Stimulated activated CD8-positive, alpha-beta memory T cell treated with anti-CD3 and anti-CD28 coated beads, Interleukin-4, amount 100 ng/mL, for 24 hours (primary cell): ENCODE data around the gene ZBTB32.
"Not testable (repeated sequence)": the region's sequence is repeated elsewhere in the genome, so short reads cannot be mapped to it uniquely, and the experiment has no call there.

Source experiments
- DNase-seq: peaks from one replicate; pipeline ENCODE4 v3.0.0-alpha.2; 2020; ENCODE audit warnings: low read depth

ZBTB32 gene, protein sequence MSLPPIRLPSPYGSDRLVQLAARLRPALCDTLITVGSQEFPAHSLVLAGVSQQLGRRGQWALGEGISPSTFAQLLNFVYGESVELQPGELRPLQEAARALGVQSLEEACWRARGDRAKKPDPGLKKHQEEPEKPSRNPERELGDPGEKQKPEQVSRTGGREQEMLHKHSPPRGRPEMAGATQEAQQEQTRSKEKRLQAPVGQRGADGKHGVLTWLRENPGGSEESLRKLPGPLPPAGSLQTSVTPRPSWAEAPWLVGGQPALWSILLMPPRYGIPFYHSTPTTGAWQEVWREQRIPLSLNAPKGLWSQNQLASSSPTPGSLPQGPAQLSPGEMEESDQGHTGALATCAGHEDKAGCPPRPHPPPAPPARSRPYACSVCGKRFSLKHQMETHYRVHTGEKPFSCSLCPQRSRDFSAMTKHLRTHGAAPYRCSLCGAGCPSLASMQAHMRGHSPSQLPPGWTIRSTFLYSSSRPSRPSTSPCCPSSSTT

DNA sequence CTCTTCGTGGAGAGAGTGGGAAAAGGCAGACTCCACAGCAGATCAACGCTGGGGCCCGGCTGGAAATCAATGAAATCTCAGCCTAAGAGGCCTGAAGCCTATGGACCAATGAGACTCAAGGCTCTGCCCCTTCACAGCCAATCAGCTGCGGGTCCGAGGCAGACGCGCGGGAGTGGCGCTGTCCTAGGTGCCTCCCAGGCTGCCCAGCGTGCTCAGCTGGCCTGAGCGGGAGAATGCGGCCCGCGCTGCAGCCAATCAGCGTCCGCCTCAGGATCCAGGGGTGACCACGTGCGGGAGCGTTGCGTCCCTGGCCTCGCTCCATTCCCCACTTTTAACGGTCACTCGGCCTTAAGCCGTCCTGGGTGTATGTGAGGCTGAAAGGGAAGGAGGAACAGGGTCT is at the start of gene ZBTB32:
ZBTB32 (plus strand) TSS at position 341 of the 400 bp plus-strand sequence. CDS start 10,069 bp downstream, outside the sequence.
- no peak for DNase-seq

DNA sequence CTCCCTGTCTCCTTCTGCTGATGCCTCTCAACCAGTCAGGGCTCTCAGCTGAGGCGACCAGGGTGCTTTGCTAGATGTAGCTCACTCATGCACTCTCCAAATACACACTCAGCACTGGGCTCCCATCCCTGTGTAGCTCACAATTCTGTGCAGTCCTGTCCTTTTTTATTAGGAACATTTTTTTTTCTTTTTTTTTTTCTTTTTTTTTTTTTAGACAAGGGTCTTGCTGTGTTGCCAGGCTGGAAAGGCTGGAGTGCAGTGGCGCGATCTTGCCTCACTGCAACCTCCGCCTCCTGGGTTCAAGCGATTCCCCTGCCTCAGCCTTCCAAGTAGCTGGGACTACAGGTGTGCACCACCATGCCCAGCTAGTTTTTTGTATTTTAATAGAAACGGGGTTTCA is 49.5 kb upstream of the ZBTB32 start:
- DNase-seq: not testable (repeated sequence)

DNA sequence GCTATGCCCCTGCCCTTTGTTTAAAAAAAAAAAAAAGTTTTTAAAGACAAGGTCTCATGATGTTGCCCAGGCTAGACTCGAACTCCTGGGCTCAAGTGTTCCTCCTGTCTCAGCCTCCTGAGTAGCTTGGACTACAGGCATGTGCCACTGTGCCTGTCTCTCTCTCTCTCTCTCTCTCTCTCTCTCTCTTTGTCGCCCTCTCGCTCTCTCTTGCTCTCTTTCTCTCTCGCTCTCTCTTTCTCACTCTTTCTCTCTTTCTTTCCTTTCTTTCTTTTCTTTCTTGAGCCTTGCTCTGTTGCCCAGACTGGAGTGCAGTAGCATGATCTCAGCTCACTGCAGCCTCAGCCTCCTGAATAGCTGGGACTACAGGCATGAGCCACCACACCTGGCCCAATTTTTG is 48.8 kb upstream of the ZBTB32 start:
- DNase-seq: no peak

DNA sequence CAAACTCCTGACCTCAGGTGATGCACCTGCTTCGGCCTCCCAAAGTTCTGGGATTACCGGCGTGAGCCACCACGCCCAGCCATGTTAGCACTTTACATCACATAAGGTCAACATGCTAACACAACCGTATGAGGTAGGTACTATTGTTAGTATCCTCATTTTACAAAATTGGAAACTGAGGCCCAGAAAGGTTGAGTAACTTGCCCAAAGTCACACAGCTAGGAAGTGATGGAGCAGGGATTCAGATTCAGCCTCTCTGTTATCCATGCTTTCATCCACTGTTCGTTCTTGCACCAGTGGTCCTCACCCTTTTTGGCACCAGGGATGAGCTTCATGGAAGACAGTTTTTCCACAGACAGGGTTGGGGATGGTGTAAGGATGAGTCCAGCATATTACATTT is 47.7 kb upstream of the ZBTB32 start:
- DNase-seq: no peak

DNA sequence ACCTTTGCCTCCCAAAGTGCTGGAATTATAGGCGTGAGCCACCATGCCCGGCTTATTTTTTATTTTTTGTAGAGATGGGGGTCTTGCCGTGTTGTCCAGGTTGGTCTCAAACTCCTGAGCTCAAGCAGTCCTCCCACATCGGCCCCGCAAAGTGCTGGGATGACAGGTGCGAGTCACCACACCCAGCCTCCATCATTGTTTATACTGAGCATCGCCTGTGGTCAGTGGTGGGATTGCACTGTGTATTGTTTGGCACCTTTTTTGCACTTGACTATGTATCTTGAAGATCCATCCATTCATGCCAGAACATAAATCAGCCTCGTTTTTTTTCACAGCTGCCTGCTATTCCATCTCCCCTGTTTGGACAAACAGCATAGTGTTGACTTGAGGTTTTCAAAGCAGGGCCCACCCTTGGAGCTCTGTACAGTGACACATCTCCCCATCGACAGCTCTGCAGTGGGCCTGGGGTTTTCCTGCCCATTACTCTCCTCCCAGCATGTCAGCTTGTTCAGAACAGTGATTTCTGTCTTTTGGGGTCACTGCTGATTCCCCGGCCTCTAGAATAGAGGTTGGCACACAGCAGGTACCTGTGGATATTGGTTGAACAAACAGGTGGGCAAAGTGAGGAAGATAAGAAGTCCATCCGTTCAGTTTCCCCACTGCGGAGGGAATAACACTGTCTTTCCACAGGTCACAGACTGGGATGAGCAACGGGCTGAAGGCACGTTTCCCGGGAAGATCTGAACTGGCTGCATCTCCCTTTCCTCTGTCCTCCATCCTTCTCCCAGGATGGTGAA is 46.3 kb upstream of the ZBTB32 start:
- no peak for DNase-seq

DNA sequence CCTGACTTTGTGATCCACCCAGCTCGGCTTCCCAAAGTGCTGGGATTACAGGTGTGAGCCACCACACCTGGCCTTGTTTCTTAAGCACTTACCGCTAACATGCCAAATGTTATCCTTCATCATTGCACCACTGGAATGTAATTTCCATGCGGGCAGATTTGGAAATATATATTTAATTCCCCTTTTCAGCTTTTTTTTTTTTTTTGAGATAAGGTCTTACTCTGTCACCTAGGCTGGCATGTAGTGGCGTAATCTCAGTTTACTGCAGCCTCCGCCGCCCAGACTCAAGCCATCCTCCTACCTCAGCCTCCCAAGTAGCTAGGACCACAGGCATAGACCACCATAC is 42.4 kb upstream of the ZBTB32 start:
- DNase-seq: no peak

DNA sequence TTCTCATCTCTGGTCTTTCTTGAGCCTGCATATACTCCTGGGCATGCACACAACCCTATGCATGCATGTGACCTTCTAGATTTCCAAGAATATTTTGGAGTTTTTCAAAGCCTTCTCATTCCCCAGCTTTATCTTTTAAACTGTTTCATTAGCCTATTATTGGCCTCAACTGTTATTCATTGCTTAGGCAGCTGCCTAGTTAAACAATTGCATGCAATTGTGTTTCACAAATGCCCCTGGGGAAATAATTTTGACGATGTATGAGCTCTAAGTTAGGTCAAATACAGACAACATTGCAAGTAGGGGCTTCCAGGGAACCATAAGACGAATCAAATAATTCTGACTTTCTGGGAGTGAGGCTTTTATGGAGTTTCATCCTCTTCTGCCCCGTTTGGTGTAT is 40.4 kb upstream of the ZBTB32 start:
- DNase-seq: no peak

DNA sequence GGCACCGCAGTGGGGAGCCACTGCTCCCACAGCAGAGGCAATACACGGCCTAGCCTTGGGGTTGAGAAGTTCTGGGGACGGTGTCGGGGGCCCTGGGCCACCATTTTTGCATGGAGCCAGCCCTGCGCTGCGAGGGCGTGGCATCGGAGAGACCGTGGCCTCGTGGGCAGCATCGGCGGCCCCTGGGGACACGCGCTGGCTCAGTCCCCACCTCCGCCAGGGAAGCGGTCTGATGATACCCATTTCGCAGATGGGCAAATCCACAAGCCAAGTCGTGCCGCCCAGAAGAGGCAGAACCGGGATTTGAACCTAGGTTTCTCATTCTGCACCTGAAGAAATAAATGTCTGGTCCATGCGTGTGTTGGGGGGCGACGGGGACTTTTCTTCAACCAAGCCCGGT is 39.2 kb upstream of the ZBTB32 start:
- no peak for DNase-seq

DNA sequence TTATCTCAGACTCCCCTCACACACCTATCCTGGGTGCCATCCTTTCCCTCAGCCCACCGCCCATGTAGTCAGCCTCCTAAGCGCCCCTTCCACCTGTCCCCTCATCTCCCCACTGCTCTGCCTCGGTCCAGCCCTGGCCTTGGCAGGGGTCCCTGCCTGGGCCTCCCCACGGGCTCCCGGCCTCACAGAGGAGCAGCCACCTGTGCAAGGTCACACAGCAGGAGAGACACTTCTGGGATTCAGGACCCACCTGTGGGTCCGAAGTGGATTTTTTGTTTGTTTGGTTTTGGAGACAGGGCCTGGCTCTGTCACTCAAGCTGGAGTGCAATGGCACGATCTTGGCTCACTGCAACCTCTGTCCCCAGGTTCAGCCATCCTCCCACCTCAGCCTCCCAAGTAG is 38.8 kb upstream of the ZBTB32 start:
- no peak for DNase-seq

DNA sequence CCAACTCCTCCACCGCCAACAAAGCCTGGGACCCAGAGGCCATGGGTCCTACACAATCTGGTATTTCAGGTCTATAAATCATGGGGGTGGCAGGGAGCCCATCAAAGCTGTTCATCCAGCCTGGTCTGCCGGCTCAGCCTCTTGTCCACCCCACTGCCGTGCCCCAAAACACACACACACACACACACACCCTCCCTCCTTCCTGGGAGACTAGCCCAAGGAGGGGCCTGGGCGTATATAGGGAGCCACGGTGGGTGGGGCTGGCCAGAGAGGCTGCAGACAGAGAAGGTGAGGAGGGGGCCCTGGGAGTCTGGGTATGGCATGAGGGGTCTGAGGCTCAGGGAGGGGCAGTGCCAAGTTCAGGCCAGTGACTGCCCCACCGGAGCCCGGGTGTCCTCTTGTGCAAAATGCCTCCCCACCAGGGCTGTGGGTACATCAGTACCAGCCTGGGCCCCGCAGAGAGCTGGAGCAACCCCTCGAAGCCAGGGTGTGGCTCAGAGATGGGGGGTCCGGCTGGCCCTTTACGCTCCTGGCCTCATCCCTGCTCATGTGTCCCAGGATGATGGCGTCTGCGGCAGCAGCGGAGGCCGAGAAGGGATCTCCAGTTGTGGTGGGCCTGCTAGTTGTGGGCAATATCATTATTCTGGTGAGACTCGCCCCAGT is 38.0 kb upstream of the ZBTB32 start, which contains the start of gene UPK1A:
UPK1A (plus strand) TSS at position 267 of the 663 bp plus-strand sequence; CDS start at position 563, 296 bp downstream.
- no peak for DNase-seq

DNA sequence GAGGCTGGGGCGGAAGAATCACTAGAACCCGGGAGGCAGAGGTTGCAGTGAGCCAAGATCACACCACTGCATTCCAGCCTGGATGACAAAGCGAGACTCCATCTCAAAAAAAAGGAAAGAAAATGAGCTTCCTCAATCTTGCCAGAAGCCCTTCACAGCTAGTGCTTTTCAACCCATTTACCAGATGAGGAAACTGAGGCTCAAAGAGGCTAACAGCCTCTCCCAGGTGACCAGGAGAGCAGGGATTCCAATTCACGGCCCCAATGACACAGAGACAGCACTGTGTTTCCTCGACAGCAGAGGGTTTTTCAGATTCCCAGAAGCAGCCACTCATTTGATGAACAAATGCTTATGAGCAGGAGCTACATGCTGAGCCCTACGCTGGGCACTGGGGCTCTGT is 34.8 kb upstream of the ZBTB32 start:
- no peak for DNase-seq

DNA sequence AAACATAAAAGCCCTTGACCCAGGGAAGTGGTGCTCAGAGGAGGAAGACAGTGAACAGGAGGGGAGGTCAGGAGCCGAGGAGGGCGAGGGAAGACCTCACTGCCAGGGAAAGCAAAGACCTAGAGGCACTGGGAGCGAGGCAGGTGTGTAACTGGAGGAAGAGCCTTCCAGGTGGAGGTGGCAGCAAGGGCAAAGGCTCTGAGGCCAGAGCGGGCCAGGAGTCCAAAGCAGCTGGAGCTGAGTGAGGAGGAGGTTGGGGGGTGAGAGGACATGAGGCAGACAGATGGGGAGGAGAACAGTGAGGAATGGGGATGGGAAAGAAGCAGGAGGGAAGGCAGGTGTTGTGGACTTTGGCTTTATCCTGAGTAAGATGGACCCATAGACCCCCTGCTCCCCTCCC is 34.4 kb upstream of the ZBTB32 start:
- DNase-seq: no peak

DNA sequence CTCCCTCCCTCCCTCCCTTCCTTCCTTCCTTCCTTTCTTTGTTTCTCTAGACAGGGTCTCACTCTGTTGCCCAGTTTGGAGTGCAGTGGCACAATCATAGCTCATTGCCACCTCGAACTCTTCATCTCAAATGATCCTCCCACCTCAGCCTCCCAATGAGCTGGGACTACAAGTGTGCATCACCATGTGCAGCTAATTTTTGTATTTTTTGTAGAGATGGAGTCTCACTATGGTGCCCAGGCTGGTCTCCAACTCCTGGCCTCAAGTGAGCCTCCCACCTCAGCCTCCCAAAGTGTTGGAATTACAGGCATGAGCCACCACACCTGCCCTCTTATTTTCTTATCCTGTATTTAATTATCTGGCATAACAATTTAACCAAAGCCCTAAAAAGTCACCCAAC is 33.7 kb upstream of the ZBTB32 start:
- DNase-seq: no peak

DNA sequence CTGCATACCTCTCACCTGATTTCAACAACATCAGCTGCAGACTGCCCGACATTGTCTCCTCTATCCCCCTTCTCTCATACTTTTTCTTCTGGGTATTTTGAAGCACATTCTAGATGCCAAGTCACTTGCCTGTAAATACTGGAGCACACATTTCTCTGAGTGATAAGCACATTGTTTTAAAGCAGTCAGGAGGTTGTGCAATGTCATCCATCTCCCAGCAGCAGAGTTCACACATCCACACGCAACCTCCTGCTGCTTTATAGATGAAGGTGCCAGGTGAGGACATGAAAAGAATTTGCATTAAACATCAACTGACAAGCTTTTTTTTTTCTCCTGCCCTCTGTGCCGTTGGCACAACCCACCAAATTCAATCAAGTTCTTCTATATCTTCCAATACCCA is 32.5 kb upstream of the ZBTB32 start:
- DNase-seq: no peak

DNA sequence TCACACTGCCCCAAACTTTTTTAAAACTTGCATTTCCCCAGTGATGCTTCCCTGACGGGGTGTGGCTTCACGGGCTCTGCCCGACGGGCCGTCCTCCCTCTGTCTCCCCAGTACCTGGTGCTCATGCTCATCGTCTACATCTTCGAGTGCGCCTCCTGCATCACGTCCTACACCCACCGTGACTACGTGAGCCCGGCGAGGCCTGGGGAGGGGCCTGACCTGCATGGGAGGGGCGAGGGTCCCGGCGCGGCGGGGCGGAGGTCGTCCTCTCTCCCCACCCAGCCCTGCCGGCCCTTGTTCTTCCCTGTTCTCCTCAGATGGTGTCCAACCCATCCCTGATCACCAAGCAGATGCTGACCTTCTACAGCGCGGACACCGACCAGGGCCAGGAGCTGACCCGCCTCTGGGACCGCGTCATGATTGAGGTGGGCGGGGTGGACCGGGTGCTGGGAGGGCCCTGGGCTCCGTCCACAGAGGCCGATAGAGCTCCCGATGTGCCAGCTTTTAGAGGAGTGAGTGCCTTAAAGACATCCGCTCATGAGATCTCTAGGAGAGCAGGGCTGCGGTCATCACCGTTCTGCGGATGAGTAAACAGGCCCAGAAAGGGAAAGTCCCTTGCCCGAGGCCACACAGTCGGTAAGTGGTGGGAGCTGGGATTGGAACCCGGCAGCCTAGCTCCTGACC is 31.1 kb upstream of the ZBTB32 start:
- DNase-seq: peak; percentile 25

DNA sequence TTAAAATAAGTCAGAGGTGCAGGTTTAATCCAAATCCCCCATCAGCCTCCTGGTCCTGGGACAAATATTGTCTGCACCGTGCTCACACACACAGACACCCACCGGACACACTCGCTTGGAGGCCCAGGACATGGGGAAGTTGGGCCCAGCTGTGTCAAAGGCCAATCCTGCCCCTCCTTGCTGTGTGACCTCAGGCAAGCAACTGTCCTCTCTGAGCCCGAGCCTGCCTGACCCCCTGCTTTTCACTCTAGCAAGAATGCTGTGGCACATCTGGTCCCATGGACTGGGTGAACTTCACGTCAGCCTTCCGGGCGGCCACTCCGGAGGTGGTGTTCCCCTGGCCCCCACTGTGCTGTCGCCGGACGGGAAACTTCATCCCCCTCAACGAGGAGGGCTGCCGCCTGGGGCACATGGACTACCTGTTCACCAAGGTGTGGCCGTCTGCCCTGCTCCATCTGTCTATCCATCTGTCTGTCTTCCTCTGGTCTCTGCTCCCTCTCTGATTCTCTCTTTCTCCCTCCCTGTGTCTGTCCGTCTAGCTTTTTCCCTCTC is 28.7 kb upstream of the ZBTB32 start:
- no peak for DNase-seq

DNA sequence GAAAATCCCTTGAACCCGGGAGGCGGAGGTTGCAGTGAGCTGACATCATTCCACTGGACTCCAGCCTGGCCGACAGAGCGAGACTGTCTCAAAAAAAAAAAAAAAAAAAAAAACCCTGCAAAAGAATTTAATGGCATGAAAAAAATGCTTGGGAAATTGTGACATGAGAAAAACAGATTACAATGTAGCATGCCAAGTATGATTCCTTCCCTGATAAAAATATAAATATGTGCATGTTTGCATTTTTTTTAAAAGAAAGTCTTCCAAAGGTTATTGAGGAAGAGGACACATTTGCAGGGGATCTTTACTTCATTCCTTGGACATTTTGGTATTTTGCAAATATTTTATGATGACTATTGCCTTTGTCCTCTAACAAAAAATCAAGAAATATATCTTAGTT is 14.5 kb upstream of the ZBTB32 start:
- DNase-seq: no peak

DNA sequence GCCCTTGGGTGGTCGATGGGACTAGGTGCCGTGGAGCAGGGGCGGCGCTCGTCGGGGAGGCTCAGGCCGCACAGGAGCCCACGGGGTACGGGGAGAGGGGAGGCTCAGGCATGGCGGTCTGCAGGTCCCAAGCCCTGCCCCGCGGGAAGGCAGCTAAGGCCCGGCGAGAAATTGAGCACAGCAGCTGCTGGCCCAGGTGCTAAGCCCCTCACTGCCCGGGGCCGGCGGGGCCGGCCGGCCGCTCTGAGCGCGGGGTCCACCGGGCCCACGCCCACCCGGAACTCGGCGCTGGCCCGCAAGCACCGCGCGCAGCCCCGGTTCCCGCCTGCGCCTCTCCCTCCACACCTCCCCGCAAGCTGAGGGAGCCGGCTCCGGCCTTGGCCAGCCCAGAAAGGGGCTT is 13.3 kb upstream of the ZBTB32 start:
- not testable (repeated sequence) for DNase-seq

DNA sequence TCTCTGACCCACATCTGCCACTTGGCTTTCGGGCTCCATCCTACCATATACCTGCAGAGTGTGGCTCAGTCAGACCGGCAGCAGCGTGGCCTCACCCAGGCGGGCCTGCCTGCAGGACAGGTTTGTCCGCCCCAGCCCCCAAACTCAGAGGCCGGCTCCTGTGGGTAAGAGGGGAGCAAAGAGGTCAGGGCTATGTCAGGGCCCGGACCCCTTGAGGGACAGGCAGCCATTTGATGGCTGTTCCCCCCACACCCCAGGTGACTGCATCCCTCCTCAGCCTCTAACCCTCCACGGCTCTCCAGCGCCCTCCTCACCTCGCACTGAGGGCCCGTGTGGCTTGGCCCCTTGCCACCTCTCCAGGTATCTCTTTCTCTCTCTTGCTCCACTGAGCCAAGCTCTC is 12.3 kb upstream of the ZBTB32 start:
- no peak for DNase-seq

DNA sequence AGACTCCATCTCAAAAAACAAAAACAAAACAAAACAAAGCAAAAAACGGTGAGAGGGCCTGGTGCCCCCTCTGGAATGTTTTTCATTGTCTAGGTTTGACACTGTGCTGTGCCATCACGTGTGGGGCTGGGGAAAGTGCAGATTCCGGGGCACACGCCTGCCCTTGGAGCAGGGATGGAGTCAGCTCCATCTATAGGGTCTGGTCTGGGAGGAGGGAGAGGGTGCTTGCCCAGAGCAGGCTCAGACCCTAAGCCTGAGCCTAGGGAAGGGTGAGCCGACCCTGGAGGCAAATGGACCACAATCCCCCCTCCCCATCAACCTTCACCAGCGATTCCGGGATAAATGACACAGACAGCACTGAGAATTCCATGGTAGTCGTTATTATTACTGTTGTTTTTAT is 10.9 kb upstream of the ZBTB32 start:
- no peak for DNase-seq

DNA sequence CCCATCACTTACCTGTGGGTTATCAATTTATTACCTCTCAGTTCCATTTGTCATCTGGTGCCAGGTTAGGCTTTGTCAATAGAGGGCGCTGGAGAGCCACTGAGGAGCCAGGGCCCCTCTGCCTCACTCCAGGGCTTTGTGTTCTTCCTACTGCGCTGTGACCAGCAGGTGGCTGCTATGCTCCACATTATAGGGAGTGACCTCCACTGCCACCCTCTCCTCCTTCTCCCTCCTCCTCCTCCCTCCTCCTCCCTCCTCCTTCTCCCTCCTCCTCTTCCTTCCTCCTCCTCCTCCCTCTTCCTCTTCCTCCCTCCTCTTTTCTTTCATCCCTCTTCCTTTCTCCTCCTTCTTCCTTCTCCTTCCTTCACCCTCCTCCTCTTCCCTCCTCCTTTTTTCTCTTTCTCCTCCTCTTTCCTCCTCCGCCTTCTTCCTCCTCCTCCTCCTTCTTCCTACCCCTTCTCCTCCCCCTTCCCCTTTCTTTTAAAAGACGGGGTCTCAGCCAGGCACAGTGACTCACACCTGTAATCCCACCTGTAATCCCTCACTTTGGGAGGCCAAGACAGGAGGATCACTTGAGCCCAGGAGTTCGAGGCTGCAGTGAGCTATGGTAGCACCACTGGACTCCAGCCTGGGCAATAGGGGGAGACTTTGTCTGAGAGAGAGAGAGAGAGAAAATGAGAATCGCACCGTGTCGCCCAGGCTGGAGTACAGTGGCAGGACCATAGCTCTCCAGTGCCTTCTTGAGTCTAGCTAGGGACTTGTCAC is 10.3 kb upstream of the ZBTB32 start:
- DNase-seq: peak; percentile 78
